HG02943 (cell line): ENCODE data around the gene MAPK8IP3.

ENCODE experiments used
- ATAC-seq: cut with Tn5 transposase; IDR thresholded peaks from one replicate; pipeline ENCODE4 v1.9.1; 2021; ENCODE audit warnings: mild to moderate bottlenecking, low read depth, moderate library complexity; ENCODE audit not compliant: unreplicated experiment

The MAPK8IP3 gene

GRCh38 chr16:1758923-1759322 lies 52.9 kb downstream of the MAPK8IP3 start:
- no peak for ATAC-seq

- ATAC-seq, result no peak
Measured at GRCh38 chr16:1759511-1759910, 53.5 kb downstream of the MAPK8IP3 start.

- no peak for ATAC-seq
Measured at GRCh38 chr16:1760911-1761310, 54.9 kb downstream of the MAPK8IP3 start.

GRCh38 chr16:1761751-1762150 lies 55.8 kb downstream of the MAPK8IP3 start:
- ATAC-seq, result no peak

- ATAC-seq, result no peak
Measured at GRCh38 chr16:1762196-1762878, 56.3 kb downstream of the MAPK8IP3 start.

GRCh38 chr16:1762879-1763520 lies 57.0 kb downstream of the MAPK8IP3 start:
- ATAC-seq, result no peak

- no peak for ATAC-seq
Measured at GRCh38 chr16:1763521-1764511, 57.8 kb downstream of the MAPK8IP3 start.

GRCh38 chr16:1764971-1765370 lies 59.0 kb downstream of the MAPK8IP3 start:
- ATAC-seq, result no peak

- no peak for ATAC-seq
Measured at GRCh38 chr16:1765826-1766225, 59.8 kb downstream of the MAPK8IP3 start.

- no peak for ATAC-seq
Measured at GRCh38 chr16:1766231-1766630, 60.2 kb downstream of the MAPK8IP3 start.

- no peak for ATAC-seq
Measured at GRCh38 chr16:1766701-1767100, 60.7 kb downstream of the MAPK8IP3 start.

GRCh38 chr16:1767116-1767994 lies 61.4 kb downstream of the MAPK8IP3 start:
- no peak for ATAC-seq

- ATAC-seq, result no peak
Measured at GRCh38 chr16:1768061-1768766, 62.2 kb downstream of the MAPK8IP3 start.

- no peak for ATAC-seq
Measured at GRCh38 chr16:1768767-1769401, 62.9 kb downstream of the MAPK8IP3 start.

GRCh38 chr16:1769402-1770300 lies 63.7 kb downstream of the MAPK8IP3 start:
- ATAC-seq, result no peak

GRCh38 chr16:1770328-1771187 lies 64.6 kb downstream of the MAPK8IP3 start:
- ATAC-seq, result no peak

- ATAC-seq, result no peak
Measured at GRCh38 chr16:1771188-1771863, 65.3 kb downstream of the MAPK8IP3 start, which contains the start of gene NME3. Gene NME3, minus strand, starts transcription at chr16:1771543. Its CDS starts 9 bp downstream, at chr16:1771534.
